Glutamatergic neuron (in vitro differentiated cells): ENCODE data around the gene ADGRL3. TPM values are rescaled to one million over a fixed set of nuclear protein-coding genes. Genes with fewer than 3 reads are reported as not detected.

ENCODE experiments used
- DNase-seq: peaks from one replicate; pipeline ENCODE4 v3.0.0; 2022
- H3K27ac Mint-ChIP-seq: one replicate; pipeline ENCODE4 v1.8.0; 2020; ENCODE audit warnings: mild to moderate bottlenecking, mixed read lengths, inconsistent platforms; ENCODE audit not compliant: unreplicated experiment
- H3K27me3 Mint-ChIP-seq: one replicate; pipeline ENCODE4 v1.8.0; 2020; ENCODE audit warnings: mild to moderate bottlenecking, moderate library complexity, mixed read lengths, inconsistent platforms; ENCODE audit not compliant: unreplicated experiment
- H3K36me3 Mint-ChIP-seq: one replicate; pipeline ENCODE4 v1.8.0; 2020; ENCODE audit warnings: mild to moderate bottlenecking, mixed read lengths, inconsistent platforms; ENCODE audit not compliant: unreplicated experiment
- H3K4me1 Mint-ChIP-seq: one replicate; pipeline ENCODE4 v1.8.0; 2020; ENCODE audit warnings: mild to moderate bottlenecking, low read depth, mixed read lengths, inconsistent platforms; ENCODE audit not compliant: unreplicated experiment
- H3K4me3 Mint-ChIP-seq: one replicate; pipeline ENCODE4 v1.8.0; 2020; ENCODE audit warnings: mild to moderate bottlenecking, mixed read lengths, inconsistent platforms; ENCODE audit not compliant: unreplicated experiment
- H3K9me3 Mint-ChIP-seq: one replicate; pipeline ENCODE4 v1.8.0; 2020; ENCODE audit warnings: mild to moderate bottlenecking, moderate library complexity, mixed read lengths, inconsistent platforms; ENCODE audit not compliant: unreplicated experiment
- CTCF ChIP-seq: fragments of 200-600 bp; sonication (generic); IDR thresholded peaks from one replicate; pipeline ENCODE4 v1.5.0; 2021; ENCODE audit not compliant: partially characterized antibody, unreplicated experiment
- total RNA-seq: library from RNA; stranded (reverse); fragmentation: NEBNext Ultra II Directional; extraction: Animal tissue kit (Norgen Biotek cat#: 25700); gene quantifications from one replicate; pipeline ENCODE4 v1.2.1, GENCODE V29; 2021; ENCODE audit not compliant: unreplicated experiment

Gene ADGRL3
- total RNA-seq, 1 donor from 2014 or later: 193 TPM

GRCh38 chr4:62023633-62024032 is 823.5 kb downstream of the ADGRL3 start:
- no peak for TF ChIP-seq CTCF
- Mint-ChIP-seq H3K27ac (no peak overlapping the region), H3K9me3 (peaks cover 1% of the 10 kb centered on the region)

DNA sequence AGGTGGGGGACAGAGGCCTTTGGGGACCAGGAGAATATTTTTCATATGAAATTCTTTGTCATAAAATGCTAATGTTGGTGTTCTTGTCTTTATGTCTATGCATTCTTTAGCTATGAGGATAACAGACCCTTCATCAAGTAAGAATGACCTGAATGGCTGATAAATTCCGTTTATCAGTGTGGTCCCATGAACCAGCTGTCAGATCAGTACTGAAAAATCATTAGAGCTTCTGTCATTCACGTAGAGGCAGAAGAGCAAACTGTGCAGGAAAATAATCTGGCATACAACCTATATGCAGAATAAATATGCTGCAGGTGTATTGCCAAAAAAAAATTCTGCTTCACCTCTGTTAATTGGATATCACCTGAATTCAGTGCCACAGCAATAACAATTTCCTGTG is 828.6 kb downstream of the ADGRL3 start:
- Mint-ChIP-seq H3K27ac (peak overlapping the region; percentile 30), H3K4me1 (peaks cover 10% of the 10 kb centered on the region), H3K27me3 (no peaks in the 10 kb centered on the region), H3K4me3 (no peak overlapping the region), H3K36me3 (no peaks in the 10 kb centered on the region), H3K9me3 (no peaks in the 10 kb centered on the region)
- TF ChIP-seq CTCF: no peak
- DNase-seq: no peak

More at GRCh38 chr4:62023633-62024032, 823.5 kb downstream of the ADGRL3 start:
- DNase-seq: no peak
- H3K36me3 Mint-ChIP-seq: no peaks in the 10 kb centered on the region
- H3K4me1 Mint-ChIP-seq: peaks cover 4% of the 10 kb centered on the region
- no peaks in the 10 kb centered on the region for H3K27me3 Mint-ChIP-seq
- H3K4me3 Mint-ChIP-seq: no peak overlapping the region

GRCh38 chr4:62030958-62031357 is 830.8 kb downstream of the ADGRL3 start:
- Mint-ChIP-seq H3K36me3 (no peaks in the 10 kb centered on the region), H3K27me3 (no peaks in the 10 kb centered on the region), H3K27ac (no peak overlapping the region), H3K9me3 (no peaks in the 10 kb centered on the region), H3K4me1 (peaks cover 10% of the 10 kb centered on the region), H3K4me3 (no peak overlapping the region)
- no peak for TF ChIP-seq CTCF
- no peak for DNase-seq

DNA sequence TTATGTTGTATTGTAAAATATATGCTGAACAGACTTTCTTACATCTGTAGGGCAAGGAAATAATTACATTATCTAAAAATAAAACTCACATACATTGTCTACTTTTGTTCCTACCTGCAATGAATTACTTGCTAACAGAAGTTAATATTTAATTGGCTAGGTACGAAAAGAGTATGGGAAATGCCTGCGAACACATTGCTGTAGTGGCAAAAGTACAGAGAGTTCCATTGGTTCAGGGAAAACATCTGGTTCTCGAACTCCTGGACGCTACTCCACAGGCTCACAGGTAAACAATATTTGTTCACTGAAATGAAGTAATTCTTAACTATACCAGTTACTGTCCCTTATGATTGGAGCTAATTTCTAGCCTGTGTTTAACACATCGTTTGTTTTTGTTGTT is 837.4 kb downstream of the ADGRL3 start:
- H3K27me3 Mint-ChIP-seq: no peaks in the 10 kb centered on the region
- no peak for TF ChIP-seq CTCF
- no peaks in the 10 kb centered on the region for H3K9me3 Mint-ChIP-seq
- no peak overlapping the region for H3K4me3 Mint-ChIP-seq
- H3K36me3 Mint-ChIP-seq: no peaks in the 10 kb centered on the region
- H3K27ac Mint-ChIP-seq: no peak overlapping the region
- DNase-seq: no peak
- H3K4me1 Mint-ChIP-seq: no peaks in the 10 kb centered on the region

DNA sequence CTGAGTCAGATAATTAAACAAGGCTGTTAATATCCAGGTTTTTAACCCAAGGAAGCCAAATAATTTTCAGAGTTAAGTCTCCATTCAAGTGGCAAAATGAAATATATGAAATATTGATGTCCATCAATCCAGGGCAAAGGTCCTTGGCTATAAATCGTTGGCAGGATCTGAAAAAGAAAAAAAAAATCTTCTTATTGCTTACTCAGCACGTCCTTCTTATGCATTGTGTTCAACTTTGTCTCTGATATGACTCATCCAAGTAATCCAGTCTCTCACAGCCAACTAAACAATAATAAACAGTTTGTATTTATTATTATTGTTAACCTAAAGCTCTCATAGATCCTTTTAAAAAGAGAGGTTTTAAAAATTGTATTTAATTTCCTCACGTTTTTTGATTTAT is 851.2 kb downstream of the ADGRL3 start:
- H3K36me3 Mint-ChIP-seq: no peaks in the 10 kb centered on the region
- H3K27me3 Mint-ChIP-seq: no peaks in the 10 kb centered on the region
- H3K4me1 Mint-ChIP-seq: no peaks in the 10 kb centered on the region
- H3K27ac Mint-ChIP-seq: no peak overlapping the region
- H3K4me3 Mint-ChIP-seq: no peak overlapping the region
- TF ChIP-seq CTCF: no peak
- no peaks in the 10 kb centered on the region for H3K9me3 Mint-ChIP-seq
- no peak for DNase-seq
